Activated CD4-positive, alpha-beta T cell treated with anti-CD3 and anti-CD28 coated beads, Interleukin-2, Interleukin-6, amounts not matched to agents 100 ng/mL and 50 ng/mL, durations not matched to agents 16 hours and 8 hours (primary cell): ENCODE measurements around the gene CYP19A1.

ENCODE experiments used
- DNase-seq: peaks from one replicate; pipeline ENCODE4 v3.0.0-alpha.2; 2020

CYP19A1 gene

GRCh38 chr15:51322621-51323296 lies 15.6 kb downstream of the CYP19A1 start:
- DNase-seq, result no peak

GRCh38 chr15:51321316-51321715 lies 17.1 kb downstream of the CYP19A1 start:
- no peak for DNase-seq

- DNase-seq, result no peak
These were observed 17.6 kb downstream of the CYP19A1 start for GRCh38 chr15:51320843-51321242.

GRCh38 chr15:51319539-51319938 lies 18.9 kb downstream of the CYP19A1 start:
- no peak for DNase-seq

- no peak for DNase-seq
These were observed 19.8 kb downstream of the CYP19A1 start for GRCh38 chr15:51318382-51319150.

- DNase-seq, result no peak
These were observed 21.8 kb downstream of the CYP19A1 start for GRCh38 chr15:51316636-51317035.

GRCh38 chr15:51315726-51316125 lies 22.7 kb downstream of the CYP19A1 start:
- DNase-seq, result no peak

GRCh38 chr15:51314391-51315337 lies 23.7 kb downstream of the CYP19A1 start:
- no peak for DNase-seq

- DNase-seq, result no peak
These were observed 24.6 kb downstream of the CYP19A1 start for GRCh38 chr15:51313644-51314280.

GRCh38 chr15:51313074-51313393 lies 25.4 kb downstream of the CYP19A1 start:
- DNase-seq, result no peak

- DNase-seq, result no peak
These were observed 26.0 kb downstream of the CYP19A1 start for GRCh38 chr15:51312166-51313073.

- no peak for DNase-seq
These were observed 26.9 kb downstream of the CYP19A1 start for GRCh38 chr15:51311510-51311909.

- no peak for DNase-seq
These were observed 28.3 kb downstream of the CYP19A1 start for GRCh38 chr15:51310064-51310463.

GRCh38 chr15:51307811-51308210 lies 30.6 kb downstream of the CYP19A1 start:
- DNase-seq, result no peak

GRCh38 chr15:51307325-51307724 lies 31.1 kb downstream of the CYP19A1 start:
- DNase-seq, result no peak

GRCh38 chr15:51303462-51303980 lies 34.9 kb downstream of the CYP19A1 start:
- no peak for DNase-seq

- no peak for DNase-seq
These were observed 35.9 kb downstream of the CYP19A1 start for GRCh38 chr15:51302480-51302879.

GRCh38 chr15:51299187-51300015 lies 39.0 kb downstream of the CYP19A1 start:
- no peak for DNase-seq

- no peak for DNase-seq
These were observed 39.8 kb downstream of the CYP19A1 start for GRCh38 chr15:51298620-51299019.

GRCh38 chr15:51290720-51291119 lies 47.7 kb downstream of the CYP19A1 start:
- DNase-seq, result no peak

- no peak for DNase-seq
These were observed 49.1 kb downstream of the CYP19A1 start for GRCh38 chr15:51289290-51289689.
